ENCODE measurements around the gene CLDN18. TPM values are rescaled to one million over a fixed set of nuclear protein-coding genes. Genes with fewer than 3 reads are reported as not detected.

CLDN18 gene
- total RNA-seq, 1 experiment from 2014 or later, result 0.13 TPM

GRCh38 chr3:138043266-138044029 is 33.5 kb downstream of the CLDN18 start:
- ATAC-seq (no peak), DNase-seq (ENCODE audit: low spot score) (no peak)
- H3K36me3 Mint-ChIP-seq, result no peaks in the 10 kb centered on the region
- H3K27me3 Mint-ChIP-seq (ENCODE audit: low read depth), result no peaks in the 10 kb centered on the region
- H3K4me1 Mint-ChIP-seq, result peaks cover 18% of the 10 kb centered on the region
- no peak overlapping the region for H3K4me3 Mint-ChIP-seq
- POLR2A ChIA-PET, result no interaction called here
- H3K27ac Mint-ChIP-seq, result no peak overlapping the region
- CTCF ChIA-PET, result no interaction called here
- H3K9me3 Mint-ChIP-seq, result no peaks in the 10 kb centered on the region
- TF ChIP-seq OVOL2 (CRISPR knock-in tag; IDR thresholded peaks at IDR 0.05; ENCODE audit: borderline replicate concordance) (no peak), FOXK1 (CRISPR knock-in tag; IDR thresholded peaks at IDR 0.05) (no peak), ZNF138 (CRISPR knock-in tag; conservative IDR thresholded peaks at IDR 0.05) (no peak), CREB1 (CRISPR knock-in tag; IDR thresholded peaks at IDR 0.05) (no peak), ZBTB43 (CRISPR knock-in tag; IDR thresholded peaks at IDR 0.05) (no peak), CTCF (IDR thresholded peaks at IDR 0.05) (no peak), TCF7 (CRISPR knock-in tag; IDR thresholded peaks at IDR 0.05; ENCODE audit: low read depth) (no peak), ATF1 (CRISPR knock-in tag; IDR thresholded peaks at IDR 0.05) (no peak), EMX1 (CRISPR knock-in tag; IDR thresholded peaks at IDR 0.05) (no peak), FOXJ3 (CRISPR knock-in tag; IDR thresholded peaks at IDR 0.05; ENCODE audit: borderline replicate concordance) (no peak), AFF4 (CRISPR knock-in tag; IDR thresholded peaks at IDR 0.05; ENCODE audit: borderline replicate concordance) (no peak), MXD4 (CRISPR knock-in tag; IDR thresholded peaks at IDR 0.05; ENCODE audit: borderline replicate concordance) (no peak), CBFB (CRISPR knock-in tag; IDR thresholded peaks at IDR 0.05; ENCODE audit: low read depth) (no peak), ATF6 (CRISPR knock-in tag; IDR thresholded peaks at IDR 0.05) (no peak), ZMAT4 (CRISPR knock-in tag; IDR thresholded peaks at IDR 0.05) (no peak)

- no peak overlapping the region for H3K4me3 Mint-ChIP-seq
- H3K27me3 Mint-ChIP-seq (ENCODE audit: low read depth), result no peaks in the 10 kb centered on the region
- POLR2A ChIA-PET, result no interaction called here
- ATAC-seq (no peak), DNase-seq (ENCODE audit: low spot score) (no peak)
- H3K27ac Mint-ChIP-seq, result no peak overlapping the region
- H3K4me1 Mint-ChIP-seq, result peaks cover 18% of the 10 kb centered on the region
- no peaks in the 10 kb centered on the region for H3K36me3 Mint-ChIP-seq
- no peak for TF ChIP-seq CREM (CRISPR knock-in tag; IDR thresholded peaks at IDR 0.05)
- no peak for TF ChIP-seq JAZF1 (CRISPR knock-in tag; IDR thresholded peaks at IDR 0.05)
- TF ChIP-seq NR3C1 (CRISPR knock-in tag; conservative IDR thresholded peaks at IDR 0.05; ENCODE audit: low read depth), result no peak
- TF ChIP-seq PREB (CRISPR knock-in tag; IDR thresholded peaks at IDR 0.05; ENCODE audit: borderline replicate concordance), result no peak
- no peak for TF ChIP-seq ZNF512 (CRISPR knock-in tag; IDR thresholded peaks at IDR 0.05; ENCODE audit: borderline replicate concordance)
- TF ChIP-seq FOXK1 (CRISPR knock-in tag; IDR thresholded peaks at IDR 0.05), result no peak
- TF ChIP-seq E2F1 (CRISPR knock-in tag; IDR thresholded peaks at IDR 0.05), result no peak
- no peak for TF ChIP-seq SOX15 (CRISPR knock-in tag; IDR thresholded peaks at IDR 0.05)
- TF ChIP-seq EMX1 (CRISPR knock-in tag; IDR thresholded peaks at IDR 0.05), result no peak
- H3K9me3 Mint-ChIP-seq, result no peaks in the 10 kb centered on the region
- CTCF ChIA-PET, result no interaction called here
Measured at GRCh38 chr3:138046085-138046484, 36.1 kb downstream of the CLDN18 start.
